IMR-90 (cell line): ENCODE results near the gene STRN4. TPM values are rescaled to one million over a fixed set of nuclear protein-coding genes. Genes with fewer than 3 reads are reported as not detected.

Experiments
- ATAC-seq: fragments of 200-7000 bp; cut with Tn5 transposase; 2 replicates; pipeline ENCODE4 v1.9.1; 2020; ENCODE audit warnings: low read depth, mild to moderate bottlenecking, moderate library complexity
- BruUV-seq: library from RNA; stranded (reverse); fragments of 400-500 nt; replicated peaks from 2 replicates; lab custom pipeline; 2021; lab: Mats Ljungman, UMichigan
- CTCF ChIA-PET: fragments of 300-600 bp; formaldehyde crosslinking; extraction: SDS; loops from one replicate; lab custom pipeline; 2021; ENCODE audit warnings: antibody characterized with exemption; lab: Yijun Ruan, JAX
- POLR2A ChIA-PET: fragments of 300-600 bp; sonication (Branson Sonifier 250); formaldehyde crosslinking; loops from one replicate; lab custom pipeline; 2022; ENCODE audit warnings: antibody characterized with exemption; ENCODE audit not compliant: unreplicated experiment; lab: Charles Lee
- DNase-seq: peaks from one replicate; pipeline ENCODE4 v3.0.0; 2013
- H2AFZ ChIP-seq: replicated peaks from 2 replicates; pipeline ENCODE3; 2013; ENCODE audit warnings: low read length, mild to moderate bottlenecking; ENCODE audit not compliant: poor library complexity
- H2AK5ac ChIP-seq: 2 replicates; pipeline ENCODE4 v1.6.1; 2013; ENCODE audit warnings: low read depth, low read length, inconsistent platforms
- H2AK9ac ChIP-seq: replicated peaks from 2 replicates; pipeline ENCODE3; 2013; ENCODE audit warnings: mild to moderate bottlenecking, low read depth, low read length, moderate library complexity; ENCODE audit not compliant: poor library complexity
- H2BK120ac ChIP-seq: 2 replicates; pipeline ENCODE4 v1.6.1; 2013; ENCODE audit warnings: low read depth, low read length, inconsistent platforms
- H2BK15ac ChIP-seq: 3 replicates; pipeline ENCODE4 v1.6.1; 2013; ENCODE audit warnings: low read depth, low read length, inconsistent platforms
- H2BK20ac ChIP-seq: 2 replicates; pipeline ENCODE4 v1.6.1; 2013; ENCODE audit warnings: low read depth, mild to moderate bottlenecking, inconsistent platforms, low read length, moderate library complexity
- H2BK5ac ChIP-seq: 2 replicates; pipeline ENCODE4 v1.6.1; 2013; ENCODE audit warnings: mild to moderate bottlenecking, low read depth, low read length, inconsistent platforms; ENCODE audit not compliant: poor library complexity, severe bottlenecking
- H3K14ac ChIP-seq: replicated peaks from 2 replicates; pipeline ENCODE4 v1.6.1; 2013; ENCODE audit warnings: low read depth, low read length, inconsistent platforms
- H3K18ac ChIP-seq: 2 replicates; pipeline ENCODE4 v1.6.1; 2013; ENCODE audit warnings: low read depth, low read length, control low read depth
- H3K23ac ChIP-seq: 2 replicates; pipeline ENCODE4 v1.6.1; 2013; ENCODE audit warnings: low read depth, low read length, inconsistent platforms
- H3K27ac ChIP-seq: 2 replicates; pipeline ENCODE4 v1.5.1; 2013; ENCODE audit warnings: mild to moderate bottlenecking, control low read depth, low read length; ENCODE audit not compliant: insufficient read depth
- H3K27me3 ChIP-seq: 2 replicates; pipeline ENCODE4 v1.6.1; 2013; ENCODE audit warnings: low read length; ENCODE audit not compliant: control insufficient read depth, insufficient read depth
- H3K36me3 ChIP-seq: 2 replicates; pipeline ENCODE4 v1.6.1; 2013; ENCODE audit warnings: low read length, mixed read lengths; ENCODE audit not compliant: control insufficient read depth, insufficient read depth
- H3K4ac ChIP-seq: 2 replicates; pipeline ENCODE4 v1.6.1; 2013; ENCODE audit warnings: low read depth, low read length, inconsistent platforms
- H3K4me1 ChIP-seq: 2 replicates; pipeline ENCODE4 v1.6.1; 2013; ENCODE audit warnings: low read length, mixed read lengths; ENCODE audit not compliant: control insufficient read depth, insufficient read depth
- H3K4me2 ChIP-seq: 2 replicates; pipeline ENCODE4 v1.6.1; 2013; ENCODE audit warnings: low read depth, mild to moderate bottlenecking, control low read depth, low read length, moderate library complexity
- H3K4me3 ChIP-seq: 2 replicates; pipeline ENCODE4 v1.5.1; 2013; ENCODE audit warnings: low read depth, mild to moderate bottlenecking, control low read depth, low read length, moderate library complexity; ENCODE audit not compliant: insufficient read depth
- H3K56ac ChIP-seq: 2 replicates; pipeline ENCODE4 v1.6.1; 2013; ENCODE audit warnings: low read length, inconsistent platforms; ENCODE audit not compliant: insufficient read depth; ENCODE audit errors: extremely low read depth
- H3K79me1 ChIP-seq, 2 experiments: 2 replicates each; pipeline ENCODE4 v1.6.1; 2013; ENCODE audit warnings: low read length in 2 of 2, inconsistent platforms in 1 of 2, low read depth in 1 of 2
- H3K9ac ChIP-seq: 2 replicates; pipeline ENCODE4 v1.6.1; 2013; ENCODE audit warnings: low read depth, low read length, control low read depth
- H3K9me1 ChIP-seq: 2 replicates; pipeline ENCODE4 v1.6.1; 2013; ENCODE audit warnings: low read length, inconsistent platforms; ENCODE audit not compliant: insufficient read depth
- H3K9me3 ChIP-seq: 2 replicates; pipeline ENCODE4 v1.6.1; 2013; ENCODE audit warnings: low read length; ENCODE audit not compliant: control insufficient read depth, insufficient read depth
- H4K20me1 ChIP-seq: 2 replicates; pipeline ENCODE4 v1.6.1; 2013; ENCODE audit warnings: low read length, inconsistent platforms; ENCODE audit not compliant: insufficient read depth
- H4K5ac ChIP-seq: 2 replicates; pipeline ENCODE4 v1.6.1; 2013; ENCODE audit warnings: mild to moderate bottlenecking, low read depth, low read length, control low read depth
- H4K8ac ChIP-seq, 2 experiments: 2 replicates each; pipeline ENCODE4 v1.6.1; 2013; ENCODE audit warnings: low read depth in 2 of 2, low read length in 2 of 2, control low read depth in 1 of 2, inconsistent platforms in 1 of 2
- H4K91ac ChIP-seq: 2 replicates; pipeline ENCODE4 v1.6.1; 2013; ENCODE audit warnings: low read depth, low read length, inconsistent platforms; ENCODE audit not compliant: insufficient read depth
- BHLHE40 ChIP-seq: fragments of 150-350 bp; IDR thresholded peaks from 2 replicates; pipeline ENCODE4 v1.6.1; 2016; ENCODE audit warnings: mild to moderate bottlenecking, low read depth, low read length
- CEBPB ChIP-seq: IDR thresholded peaks from 2 replicates; pipeline ENCODE4 v1.6.1; 2012; ENCODE audit warnings: low read depth, low read length, improper control_type of control experiment
- CTCF ChIP-seq: conservative IDR thresholded peaks from 2 replicates; pipeline ENCODE4 v1.5.1; 2012; ENCODE audit warnings: mild to moderate bottlenecking, low read depth, low read length, improper control_type of control experiment
- ELK1 ChIP-seq: fragments of 150-350 bp; IDR thresholded peaks from 2 replicates; pipeline ENCODE4 v1.6.1; 2016; ENCODE audit warnings: low read depth, mild to moderate bottlenecking, low read length, moderate library complexity, borderline replicate concordance
- MAFK ChIP-seq: IDR thresholded peaks from 2 replicates; pipeline ENCODE4 v1.6.1; 2012; ENCODE audit warnings: low read depth, low read length, improper control_type of control experiment
- MAZ ChIP-seq: IDR thresholded peaks from 2 replicates; pipeline ENCODE4 v1.6.1; 2012; ENCODE audit warnings: low read depth, mild to moderate bottlenecking, low read length, improper control_type of control experiment, moderate library complexity, borderline replicate concordance
- MXI1 ChIP-seq: IDR thresholded peaks from 2 replicates; pipeline ENCODE4 v1.6.1; 2012; ENCODE audit warnings: low read depth, mild to moderate bottlenecking, low read length, moderate library complexity, borderline replicate concordance
- NFE2L2 ChIP-seq: fragments of 150-350 bp; IDR thresholded peaks from 2 replicates; pipeline ENCODE4 v1.6.1; 2016; ENCODE audit warnings: low read depth, mild to moderate bottlenecking, low read length
- RAD21 ChIP-seq: IDR thresholded peaks from 2 replicates; pipeline ENCODE4 v1.6.1; 2012; ENCODE audit warnings: low read length, improper control_type of control experiment
- RCOR1 ChIP-seq: IDR thresholded peaks from 2 replicates; pipeline ENCODE4 v1.6.1; 2012; ENCODE audit warnings: mild to moderate bottlenecking, low read length, improper control_type of control experiment; ENCODE audit not compliant: insufficient replicate concordance
- SMC3 ChIP-seq: fragments of 150-350 bp; IDR thresholded peaks from 2 replicates; pipeline ENCODE4 v1.6.1; 2016; ENCODE audit warnings: low read depth, mild to moderate bottlenecking, antibody characterized with exemption, low read length, moderate library complexity
- USF2 ChIP-seq: fragments of 150-350 bp; IDR thresholded peaks from 2 replicates; pipeline ENCODE4 v1.6.1; 2017; ENCODE audit warnings: mild to moderate bottlenecking, antibody characterized with exemption, low read length, low read depth
- WGBS, 2 experiments: methylation state at CpG; one replicate each; pipeline versions ENCODE4 v1.1.5 to v1.1.7; 2013; ENCODE audit warnings: missing lambda C conversion rate in 2 of 2; ENCODE audit not compliant: insufficient read length in 1 of 2; ENCODE audit errors: extremely low coverage in 2 of 2; 5-methylcytosine and 5-hydroxymethylcytosine counted together
- dilution Hi-C: fragments of 300-500 bp; cut with HindIII; formaldehyde crosslinking; loops from one replicate; pipeline ENCODE4 v1.14.3; 2018; ENCODE audit warnings: low sequenced_read_pairs; ENCODE audit not compliant: unreplicated experiment
- in situ Hi-C: fragments of 300-500 bp; cut with MboI; formaldehyde crosslinking; loops from 3 replicates; pipeline ENCODE4 v1.14.3; 2019; ENCODE audit warnings: low sequenced_read_pairs, inconsistent platforms, mixed read lengths
- intact Hi-C: fragments of 100-400 bp; cut with micrococcal nuclease; formaldehyde crosslinking; loops from 2 replicates; pipeline ENCODE4 v1.10.0; 2022
- polyA plus RNA-seq, 3 experiments: library from polyadenylated mRNA; depleted of rRNA; stranded (reverse); fragments of >200 nt; gene quantifications; 2 replicates each; pipeline ENCODE4 v1.2.3, GENCODE V29; 2012; ENCODE audit warnings: low replicate concordance in 1 of 3
- total RNA-seq: library from RNA; depleted of rRNA; stranded (reverse); fragments of >200 nt; gene quantifications from 2 replicates; pipeline ENCODE4 v1.2.3, GENCODE V29; 2012

STRN4 gene
- total and polyA plus RNA-seq, 2 of the 4 experiments (the other 2 are of a cell fraction), result 36.7 to 112 TPM

GRCh38 chr19:46786236-46787039 is 40.2 kb upstream of the STRN4 start:
- Histone ChIP-seq H2AFZ (peak overlapping the region; percentile 48), H3K4ac (peak overlapping the region; percentile 87), H3K27me3 (no peaks in the 10 kb centered on the region), H3K4me2 (peak overlapping the region; percentile 82), H3K9ac (peak overlapping the region; percentile 99), H2BK20ac (peak overlapping the region; percentile 51), H4K5ac (peak overlapping the region; percentile 66), H2BK5ac (peak overlapping the region; percentile 73), H4K20me1 (peaks cover 58% of the 10 kb centered on the region), H3K36me3 (peaks cover 37% of the 10 kb centered on the region), H4K8ac (peak overlapping the region; percentile 4 to 89), H4K91ac (peak overlapping the region; percentile 73), H3K4me1 (peaks cover 11% of the 10 kb centered on the region), H2BK120ac (peak overlapping the region; percentile 66), H3K79me1 (peaks cover 18 to 55% of the 10 kb centered on the region in 2 experiments; a peak in 3 of 4 replicates), H3K9me3 (no peaks in the 10 kb centered on the region), H3K4me3 (peak overlapping the region; percentile 97), H3K9me1 (peaks cover 7% of the 10 kb centered on the region; the same call in 1 of the 2 replicates), H2AK5ac (peak overlapping the region; percentile 75), H3K14ac (peak overlapping the region; percentile 90), H2AK9ac (peak overlapping the region; percentile 100), H3K27ac (peak overlapping the region; percentile 84), H3K56ac (peak overlapping the region; percentile 98), H2BK15ac (peak overlapping the region; percentile 4; the same call in 1 of the 3 replicates), H3K18ac (peak overlapping the region; percentile 76), H3K23ac (peak overlapping the region; percentile 96)
- DNase-seq (peak; percentile 83), ATAC-seq (peak; percentile 13)
- dilution Hi-C loops, result no loop called here
- in situ Hi-C loops, result loop anchor here (10.0 kb wide), 1 partner anchor 58 kb away; no protein-coding TSS in a partner anchor
- intact Hi-C loops, result no loop called here
- WGBS, 2 experiments, result 0% methylated on average over 7 of the region's 20 CpGs; no CpG with 5 or more reads in 1 of the 2 experiments
- POLR2A ChIA-PET, result interaction anchor here (1.0 kb wide), 1 partner anchor 64 kb away, joined by 3 read pairs; the partner anchor contains the start of gene AP2S1
- BruUV-seq, result no TSS peak
- CTCF ChIA-PET, result interaction anchor here (0.6 to 1.1 kb wide), 2 partner anchors 45 to 303 kb away, joined by 3 to 4 read pairs; no protein-coding TSS in a partner anchor
- TF ChIP-seq MAFK (no peak), CEBPB (no peak), MAZ (peak; percentile 58; the same call in 1 of the 2 replicates), CTCF (no peak), NFE2L2 (peak; percentile 87), SMC3 (no peak), BHLHE40 (peak; percentile 33; the same call in 1 of the 2 replicates), ELK1 (no peak), RCOR1 (no peak), MXI1 (peak; percentile 90), USF2 (no peak), RAD21 (no peak; the same call in 1 of the 2 replicates)
